ENCODE results near the gene MRPL24. TPM values are rescaled to one million over a fixed set of nuclear protein-coding genes. Genes with fewer than 3 reads are reported as not detected.

The MRPL24 gene
- total and polyA plus RNA-seq, 2 of the 13 experiments (the other 11 are each of a cell fraction or from before 2014, with no cell fraction given), result 38.1 to 42.9 TPM

DNA sequence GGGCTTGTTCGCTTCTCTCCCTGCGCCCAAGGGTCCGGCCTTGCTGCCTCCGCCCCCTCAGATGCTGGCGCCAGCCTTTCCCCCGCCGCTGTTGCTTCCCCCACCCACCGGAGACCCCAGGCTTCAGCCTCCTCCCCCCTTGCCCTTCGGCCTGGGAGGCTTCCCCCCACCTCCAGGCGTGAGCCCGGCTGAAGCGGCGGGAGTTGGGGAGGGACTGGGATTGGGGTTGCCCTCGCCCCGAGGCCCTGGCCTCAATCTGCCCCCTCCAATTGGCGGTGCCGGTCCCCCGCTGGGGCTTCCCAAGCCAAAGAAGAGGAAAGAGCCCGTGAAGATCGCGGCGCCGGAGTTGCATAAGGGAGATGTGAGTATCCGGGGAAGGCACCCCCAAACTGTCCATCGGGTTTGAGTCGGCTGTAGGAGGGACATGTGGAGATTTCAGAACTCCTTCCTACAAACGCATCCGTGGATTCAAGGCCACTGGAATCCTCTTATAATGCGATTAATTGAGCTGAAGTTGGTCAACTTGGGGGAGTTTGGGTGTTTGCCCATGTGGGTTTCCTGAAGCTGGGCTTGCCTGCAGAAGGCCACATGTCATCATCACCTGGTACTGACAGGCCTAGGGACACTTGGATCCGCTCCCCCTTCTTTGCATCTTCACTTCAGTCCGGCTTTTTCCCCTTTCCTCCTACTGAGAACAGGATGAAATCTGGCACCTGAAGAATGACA is 27.2 kb upstream of the MRPL24 start (continued):
- TF ChIP-seq ZNF557 (CRISPR knock-in tag; IDR thresholded peaks at IDR 0.05) (no peak), ZSCAN31 (CRISPR knock-in tag; IDR thresholded peaks at IDR 0.05; ENCODE audit: low read depth) (0 out of 2 replicates have a peak, but pooled peaks have one; percentile 3), ZMAT3 (CRISPR knock-in tag; conservative IDR thresholded peaks at IDR 0.05) (no peak), SOX5 (CRISPR knock-in tag; IDR thresholded peaks at IDR 0.05; ENCODE audit: borderline replicate concordance) (no peak), MEIS2 (CRISPR knock-in tag; IDR thresholded peaks at IDR 0.05) (0 out of 2 replicates have a peak, but pooled peaks have one; percentile 48)
- TF ChIP-seq, protein P1, sequence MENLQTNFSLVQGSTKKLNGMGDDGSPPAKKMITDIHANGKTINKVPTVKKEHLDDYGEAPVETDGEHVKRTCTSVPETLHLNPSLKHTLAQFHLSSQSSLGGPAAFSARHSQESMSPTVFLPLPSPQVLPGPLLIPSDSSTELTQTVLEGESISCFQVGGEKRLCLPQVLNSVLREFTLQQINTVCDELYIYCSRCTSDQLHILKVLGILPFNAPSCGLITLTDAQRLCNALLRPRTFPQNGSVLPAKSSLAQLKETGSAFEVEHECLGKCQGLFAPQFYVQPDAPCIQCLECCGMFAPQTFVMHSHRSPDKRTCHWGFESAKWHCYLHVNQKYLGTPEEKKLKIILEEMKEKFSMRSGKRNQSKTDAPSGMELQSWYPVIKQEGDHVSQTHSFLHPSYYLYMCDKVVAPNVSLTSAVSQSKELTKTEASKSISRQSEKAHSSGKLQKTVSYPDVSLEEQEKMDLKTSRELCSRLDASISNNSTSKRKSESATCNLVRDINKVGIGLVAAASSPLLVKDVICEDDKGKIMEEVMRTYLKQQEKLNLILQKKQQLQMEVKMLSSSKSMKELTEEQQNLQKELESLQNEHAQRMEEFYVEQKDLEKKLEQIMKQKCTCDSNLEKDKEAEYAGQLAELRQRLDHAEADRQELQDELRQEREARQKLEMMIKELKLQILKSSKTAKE (CRISPR knock-in tag; IDR thresholded peaks at IDR 0.05; ENCODE audit: borderline replicate concordance), result no peak
- TF ChIP-seq, protein P2, sequence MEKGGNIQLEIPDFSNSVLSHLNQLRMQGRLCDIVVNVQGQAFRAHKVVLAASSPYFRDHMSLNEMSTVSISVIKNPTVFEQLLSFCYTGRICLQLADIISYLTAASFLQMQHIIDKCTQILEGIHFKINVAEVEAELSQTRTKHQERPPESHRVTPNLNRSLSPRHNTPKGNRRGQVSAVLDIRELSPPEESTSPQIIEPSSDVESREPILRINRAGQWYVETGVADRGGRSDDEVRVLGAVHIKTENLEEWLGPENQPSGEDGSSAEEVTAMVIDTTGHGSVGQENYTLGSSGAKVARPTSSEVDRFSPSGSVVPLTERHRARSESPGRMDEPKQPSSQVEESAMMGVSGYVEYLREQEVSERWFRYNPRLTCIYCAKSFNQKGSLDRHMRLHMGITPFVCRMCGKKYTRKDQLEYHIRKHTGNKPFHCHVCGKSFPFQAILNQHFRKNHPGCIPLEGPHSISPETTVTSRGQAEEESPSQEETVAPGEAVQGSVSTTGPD (CRISPR knock-in tag; IDR thresholded peaks at IDR 0.05), result no peak

All from HepG2 (cell line).